SHP77 (cell line): ENCODE measurements around the gene NOCT.
"Not testable (repeated sequence)": the region's sequence is repeated elsewhere in the genome, so short reads cannot be mapped to it uniquely, and the experiment has no call there.

Source experiments
- DNase-seq, 2 experiments: peaks; one replicate each; lab custom pipeline; 2025; lab: John Stamatoyannopoulos, UW

NOCT gene

DNA sequence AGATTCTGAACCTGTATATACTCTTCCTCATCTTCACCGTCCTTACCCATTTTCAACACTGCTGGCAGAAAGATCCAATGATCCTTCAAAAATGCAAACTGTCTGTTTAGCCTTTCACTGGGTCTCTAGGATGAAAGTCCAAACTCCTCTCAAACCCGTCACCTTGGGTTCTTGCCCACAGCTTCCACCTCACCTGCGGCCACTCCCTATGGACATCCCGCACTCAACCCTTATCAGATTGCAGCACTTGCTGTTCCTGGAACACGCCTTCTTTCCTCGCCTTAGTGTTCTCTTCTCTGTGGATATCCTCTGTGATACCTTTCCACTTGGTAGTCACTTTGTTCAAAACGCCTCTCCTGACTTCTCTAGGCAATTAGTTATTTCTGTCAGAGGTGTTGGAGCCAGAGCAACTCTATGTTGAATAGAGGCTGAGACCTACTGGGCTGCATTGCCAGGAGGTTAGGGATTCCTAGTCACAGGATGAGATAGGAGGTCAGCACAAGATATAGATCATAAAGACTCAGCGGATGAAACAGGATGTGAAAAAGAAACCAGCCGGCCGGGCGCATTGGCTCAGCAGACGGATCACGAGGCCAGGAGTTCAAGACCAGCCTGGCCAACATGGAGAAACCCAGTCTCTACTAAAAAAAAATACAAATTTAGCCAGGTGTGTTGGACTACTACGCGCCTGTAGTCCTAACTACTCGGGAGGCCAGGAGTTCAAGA lies 4.2 kb upstream of the NOCT start:
- no peak for DNase-seq

DNA sequence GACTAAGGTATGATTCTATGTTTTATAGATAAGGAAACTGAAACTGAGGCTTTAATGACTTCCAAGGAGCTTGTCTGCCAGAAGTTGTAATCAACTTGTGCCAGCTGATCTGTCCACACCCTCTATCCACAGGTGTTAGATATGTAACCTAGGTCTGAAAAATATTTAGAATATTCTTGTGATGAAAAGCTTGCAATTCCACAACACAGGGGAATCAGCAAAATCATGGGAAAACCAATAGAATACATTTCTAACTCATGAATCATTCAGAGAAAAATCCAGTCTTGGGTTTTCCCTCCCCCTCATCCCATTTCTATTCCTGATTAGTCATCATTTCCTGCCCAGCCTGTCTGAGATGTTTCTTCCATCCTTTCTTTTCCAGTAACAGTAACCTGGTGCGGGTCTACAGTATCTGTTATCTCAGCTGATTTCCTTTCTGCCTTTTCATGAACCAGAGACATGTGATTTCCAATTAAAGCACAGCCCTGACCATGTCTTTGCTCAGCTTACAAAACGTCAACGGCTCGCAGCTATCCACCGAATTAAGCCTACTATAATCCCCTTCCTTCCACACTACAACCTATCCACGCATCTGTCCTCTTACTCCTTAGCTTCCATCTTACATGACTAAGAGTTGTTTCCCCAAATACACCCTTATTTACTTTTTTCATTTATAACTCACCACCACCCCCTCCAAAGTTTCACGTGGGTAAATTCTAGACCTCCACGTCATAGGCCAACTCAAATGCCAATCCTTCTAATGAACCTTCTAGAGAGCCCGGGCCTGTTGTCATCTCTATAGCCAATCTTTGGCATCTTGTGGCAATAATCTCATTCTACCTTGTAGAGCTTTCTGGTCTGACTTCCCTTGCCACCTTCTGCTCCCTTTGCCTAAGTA lies 961 bp upstream of the NOCT start:
- DNase-seq, result no peak

DNA sequence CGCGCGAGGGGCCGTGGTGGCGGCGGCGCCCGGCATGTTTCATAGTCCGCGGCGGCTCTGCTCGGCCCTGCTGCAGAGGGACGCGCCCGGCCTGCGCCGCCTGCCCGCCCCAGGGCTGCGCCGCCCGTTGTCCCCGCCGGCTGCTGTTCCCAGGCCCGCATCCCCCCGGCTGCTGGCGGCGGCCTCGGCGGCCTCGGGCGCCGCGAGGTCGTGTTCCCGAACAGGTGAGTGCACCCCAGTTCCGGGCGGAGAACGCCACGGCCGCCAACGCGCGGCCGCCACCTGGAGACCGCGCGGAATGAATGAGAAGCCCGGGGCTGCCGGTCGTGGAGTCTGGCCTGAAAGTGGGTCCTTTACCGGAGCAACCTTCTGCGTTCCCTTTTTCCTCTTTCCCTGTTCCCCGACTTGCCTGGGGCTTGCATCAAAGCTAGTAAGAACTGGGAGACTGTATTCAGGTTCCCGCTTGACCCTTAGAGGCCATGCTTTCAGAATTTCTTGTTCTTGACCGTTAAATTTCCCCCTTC lies 429 bp downstream of the NOCT start:
- DNase-seq, result no peak

DNA sequence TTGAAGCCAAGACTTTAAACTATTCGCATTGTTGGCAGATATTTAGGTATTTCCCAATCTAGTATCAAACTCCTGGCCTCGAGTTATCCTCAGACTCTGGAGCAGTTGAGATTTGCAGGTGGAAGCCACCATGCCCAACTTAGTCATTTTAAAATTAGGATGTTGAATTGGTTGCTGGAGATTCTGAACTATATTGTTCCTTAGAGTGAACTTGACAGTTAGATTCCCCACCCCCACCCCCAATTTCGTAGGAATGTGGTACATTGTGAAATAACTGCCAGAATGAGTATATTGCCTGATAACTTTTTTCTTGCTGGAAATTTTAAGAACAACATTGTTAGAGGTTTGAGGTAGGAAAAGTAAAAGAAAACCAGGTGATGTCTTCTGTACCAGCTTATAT lies 2.3 kb downstream of the NOCT start:
- DNase-seq, result no peak

DNA sequence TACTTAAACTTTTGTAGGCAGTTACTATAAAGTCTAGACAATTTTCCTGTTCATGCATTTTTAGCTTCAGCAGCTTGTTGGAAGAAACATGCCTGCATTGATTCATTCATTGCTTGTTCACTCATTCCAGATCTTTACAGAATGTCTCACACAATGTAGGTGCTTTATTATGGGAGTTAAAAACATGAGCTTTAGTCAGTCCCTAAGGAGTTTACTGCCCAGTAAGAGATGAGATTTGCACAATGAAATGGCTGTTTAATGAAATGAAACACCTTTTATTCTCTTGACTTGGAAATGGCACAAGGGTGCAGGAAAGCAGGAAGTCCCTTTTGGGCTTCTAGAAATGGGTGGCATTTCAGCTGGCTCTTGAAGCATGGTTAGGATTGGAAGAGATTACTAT lies 2.9 kb downstream of the NOCT start:
- DNase-seq, result no peak

DNA sequence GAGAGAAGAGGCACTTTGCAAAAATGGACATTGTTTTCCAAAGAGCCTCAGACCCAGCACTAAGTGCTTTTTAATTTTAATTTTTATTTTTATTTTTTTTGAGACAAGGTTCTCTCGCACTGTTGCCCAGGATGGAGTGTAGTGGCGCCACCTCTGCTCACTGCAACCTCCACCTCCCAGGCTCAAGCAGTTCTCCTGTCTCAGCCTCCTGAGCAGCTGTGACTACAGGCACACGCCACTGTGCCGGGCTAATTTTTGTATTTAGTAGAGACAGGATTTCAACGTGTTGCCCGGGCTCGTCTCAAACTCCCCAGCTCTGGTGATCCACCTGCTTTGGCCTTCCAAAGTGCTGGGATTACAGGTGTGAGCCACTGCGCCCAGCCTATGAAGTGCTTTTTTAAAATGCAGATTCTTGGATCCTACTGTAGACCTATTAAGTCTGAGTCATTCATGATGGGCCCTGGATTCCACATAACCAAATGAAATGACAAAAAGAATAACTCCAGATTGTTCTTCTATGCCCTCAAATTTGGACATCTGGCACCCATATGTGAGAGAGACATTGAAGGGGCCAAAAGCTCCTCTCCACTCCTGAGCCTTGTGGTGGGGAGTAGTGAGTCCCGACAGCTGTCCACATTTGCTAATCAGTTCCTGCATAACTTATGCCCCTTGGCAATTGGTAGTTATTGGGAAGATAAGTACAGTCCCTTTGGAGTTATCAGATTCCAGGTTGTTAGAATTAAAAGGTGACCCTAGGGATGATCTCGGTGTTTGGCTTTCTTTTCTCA lies 3.6 kb downstream of the NOCT start:
- no peak for DNase-seq

DNA sequence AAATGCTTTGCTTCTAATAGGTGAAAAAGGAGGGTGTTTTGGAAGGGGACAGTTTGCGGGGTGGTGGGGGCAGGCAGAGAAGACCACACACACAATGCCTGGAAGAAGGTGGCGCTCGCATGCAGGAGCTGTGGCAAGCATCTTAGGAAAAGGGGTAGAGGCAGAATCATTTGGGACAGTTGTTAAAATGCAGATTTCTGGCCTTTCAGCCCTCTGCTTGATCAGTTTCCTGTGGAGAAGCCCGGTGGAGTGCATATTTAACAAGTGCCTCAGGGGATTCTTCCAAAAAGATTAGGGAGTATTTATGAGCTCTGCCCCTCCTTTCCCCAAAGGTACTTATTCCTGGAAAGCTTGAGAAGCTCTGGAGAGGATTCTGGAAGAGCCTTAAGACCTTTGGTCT lies 4.8 kb downstream of the NOCT start:
- no peak for DNase-seq

DNA sequence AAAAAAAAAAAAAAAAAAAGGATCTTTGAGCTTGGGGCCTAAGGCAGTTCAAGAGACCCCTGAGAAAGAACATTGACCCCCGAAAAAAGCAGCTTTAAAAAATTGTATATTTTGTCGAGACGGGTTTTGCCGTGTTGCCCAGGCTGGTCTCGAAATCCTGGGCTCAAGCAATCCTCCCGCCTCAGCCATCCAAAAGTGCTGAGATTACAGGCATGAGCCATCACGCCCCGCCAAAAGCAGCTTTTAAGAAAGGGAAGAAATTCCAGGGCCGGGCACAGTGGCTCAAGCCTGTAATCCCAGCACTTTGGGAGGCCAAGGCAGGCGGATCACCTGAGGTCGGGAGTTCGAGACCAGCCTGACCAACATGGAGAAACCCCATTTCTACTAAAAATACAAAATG lies 5.5 kb downstream of the NOCT start:
- not testable (repeated sequence) for DNase-seq

DNA sequence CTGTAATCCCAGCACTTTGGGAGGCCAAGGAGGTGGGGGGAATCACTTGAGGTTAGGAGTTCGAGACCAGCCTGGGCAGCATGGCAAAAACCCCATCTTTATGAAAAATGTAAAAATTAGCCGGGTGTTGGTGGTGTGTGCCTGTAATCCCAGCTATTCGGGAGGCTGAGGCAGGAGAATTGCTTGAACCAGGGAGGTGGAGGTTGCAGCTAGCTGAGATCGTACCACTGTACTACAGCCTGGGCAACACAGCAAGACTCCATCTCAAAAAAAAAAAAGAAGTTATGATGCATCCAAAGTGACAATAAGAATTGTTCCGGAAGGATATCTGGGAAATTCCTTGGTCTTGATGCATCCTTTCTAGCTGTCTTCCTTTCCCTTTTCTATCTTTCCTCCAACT lies 7.3 kb downstream of the NOCT start:
- DNase-seq, result no peak

DNA sequence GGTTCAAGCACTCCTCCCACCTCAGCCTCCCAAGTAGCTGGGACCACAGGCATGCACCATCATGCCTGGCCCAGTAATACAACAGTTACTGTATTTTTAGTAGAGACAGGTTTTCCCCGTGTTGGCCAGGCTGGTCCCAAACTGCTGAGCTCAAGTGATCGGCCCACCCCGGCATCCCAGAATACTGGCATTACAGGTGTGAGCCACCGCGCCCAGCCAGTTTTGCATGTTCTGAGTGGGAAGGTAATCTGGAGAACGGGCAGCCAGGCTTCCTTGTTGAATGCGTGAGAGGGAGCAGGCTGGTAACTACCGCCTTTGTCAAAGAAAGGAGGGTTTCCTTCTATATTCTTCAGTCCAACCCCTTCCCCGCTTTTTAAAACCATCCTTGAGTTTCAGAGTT lies 9.1 kb downstream of the NOCT start:
- DNase-seq, result no peak

DNA sequence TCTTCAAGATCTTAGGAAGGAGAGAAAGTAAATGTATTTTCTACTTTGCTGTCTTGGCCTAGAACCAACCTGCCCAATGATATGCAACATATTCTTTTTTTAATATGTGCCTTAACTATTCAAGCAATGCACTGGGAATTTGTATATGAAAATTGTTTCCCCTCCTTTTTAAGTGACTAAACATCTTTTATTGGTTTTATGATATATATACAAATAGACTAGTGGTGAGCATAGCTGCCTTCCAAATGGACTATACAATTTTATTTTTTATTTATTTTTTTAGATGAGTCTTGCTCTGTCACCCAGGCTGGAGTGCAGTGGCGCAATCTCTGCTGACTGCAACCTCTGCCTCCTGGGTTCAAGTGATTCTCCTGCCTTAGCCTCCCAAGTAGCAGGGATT lies 10.3 kb downstream of the NOCT start:
- DNase-seq, result no peak

DNA sequence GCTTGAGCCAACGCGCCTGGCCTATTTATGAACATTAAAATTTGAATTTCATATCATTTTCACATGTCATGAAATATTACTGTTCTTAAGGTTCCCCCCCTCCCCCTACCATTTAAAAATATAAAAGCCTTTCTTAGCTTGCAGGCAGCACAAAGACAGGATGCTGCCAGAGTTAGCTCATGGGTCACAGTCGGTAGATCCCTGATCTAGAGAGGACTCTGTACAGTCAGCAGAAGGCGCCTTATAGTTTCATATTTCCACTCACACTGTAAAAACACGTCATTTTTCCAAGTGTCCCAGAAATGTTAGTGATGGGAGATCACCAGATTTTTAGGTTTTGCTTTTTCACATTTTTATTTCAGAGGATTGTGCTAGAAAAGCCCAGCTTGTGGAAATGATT lies 12.2 kb downstream of the NOCT start:
- DNase-seq, result no peak

DNA sequence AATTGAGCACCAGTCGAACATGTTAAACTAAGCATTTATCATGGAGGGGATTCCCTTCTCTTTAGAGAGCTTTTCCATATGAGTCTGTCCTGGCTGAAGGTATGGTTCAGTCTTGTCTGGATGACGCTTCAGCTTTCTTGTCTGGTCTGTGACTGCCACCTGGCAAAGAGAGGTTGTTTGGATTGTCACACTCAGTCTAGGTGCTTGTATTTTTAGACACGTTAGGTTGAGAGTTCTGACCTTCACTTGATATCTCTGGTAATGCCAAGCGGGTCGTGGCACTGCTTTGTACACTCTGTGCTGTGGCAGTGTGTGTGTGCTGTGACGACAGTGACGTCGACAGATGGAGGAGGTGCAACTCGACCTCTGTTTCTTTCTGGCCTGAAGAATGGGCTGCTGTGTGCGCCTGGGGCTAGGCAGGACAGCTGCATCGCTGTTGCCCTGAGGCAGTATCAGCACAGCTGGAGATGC lies 12.6 kb downstream of the NOCT start:
- DNase-seq, result peak; percentile 58 to 74

DNA sequence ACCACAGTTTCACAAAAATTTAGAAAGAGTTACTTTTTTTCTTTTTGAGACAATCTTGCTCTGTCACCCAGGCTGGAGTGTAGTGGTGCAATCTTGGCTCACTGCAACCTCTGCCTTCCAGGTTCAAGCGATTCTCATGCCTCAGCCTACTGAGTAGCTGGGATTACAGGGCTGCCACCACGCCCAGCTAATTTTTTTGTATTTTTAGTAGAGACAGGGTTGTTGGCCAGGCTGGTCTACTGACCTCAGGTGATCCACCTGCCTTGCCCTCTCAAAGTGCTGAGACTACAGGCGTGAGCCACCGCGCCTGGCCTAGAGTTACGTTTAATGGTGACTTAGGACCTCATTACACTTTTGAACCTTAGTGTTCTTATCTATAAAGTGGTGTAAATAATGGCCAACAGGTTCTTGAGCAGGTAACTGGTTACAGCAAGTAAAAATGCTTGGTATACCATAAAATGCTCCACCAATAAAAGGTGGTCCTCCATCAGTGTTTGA lies 14.3 kb downstream of the NOCT start:
- not testable (repeated sequence) for DNase-seq

DNA sequence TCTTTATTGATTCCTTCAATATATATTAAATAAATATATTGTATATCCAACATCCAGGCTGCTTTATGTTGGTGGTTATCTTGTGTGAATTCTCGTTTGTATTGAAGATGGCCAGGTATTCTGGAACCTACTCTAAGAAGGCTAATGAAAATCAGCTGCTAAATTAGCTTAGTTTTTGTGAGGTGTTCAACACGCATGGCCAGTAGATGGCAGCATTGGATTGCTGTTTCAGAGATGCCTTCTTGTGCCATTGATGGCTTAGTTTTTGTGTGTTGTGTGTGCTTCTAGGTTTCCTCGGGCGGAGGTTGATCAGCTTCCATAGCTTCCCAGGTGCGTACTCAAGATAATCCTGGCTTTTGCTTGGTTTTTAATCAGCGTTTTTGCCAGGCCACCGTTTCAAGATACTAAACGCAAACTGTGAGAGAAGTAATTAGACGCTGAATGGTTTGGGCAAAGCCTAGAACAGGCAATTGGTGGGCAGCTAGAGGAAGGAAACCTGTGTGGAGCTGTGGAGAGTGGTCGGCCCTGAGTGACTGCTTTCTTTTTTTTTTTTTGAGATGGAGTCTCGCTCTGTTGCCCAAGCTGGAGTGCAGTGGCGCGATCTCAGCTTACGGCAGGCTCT lies 15.1 kb downstream of the NOCT start:
- no peak for DNase-seq

DNA sequence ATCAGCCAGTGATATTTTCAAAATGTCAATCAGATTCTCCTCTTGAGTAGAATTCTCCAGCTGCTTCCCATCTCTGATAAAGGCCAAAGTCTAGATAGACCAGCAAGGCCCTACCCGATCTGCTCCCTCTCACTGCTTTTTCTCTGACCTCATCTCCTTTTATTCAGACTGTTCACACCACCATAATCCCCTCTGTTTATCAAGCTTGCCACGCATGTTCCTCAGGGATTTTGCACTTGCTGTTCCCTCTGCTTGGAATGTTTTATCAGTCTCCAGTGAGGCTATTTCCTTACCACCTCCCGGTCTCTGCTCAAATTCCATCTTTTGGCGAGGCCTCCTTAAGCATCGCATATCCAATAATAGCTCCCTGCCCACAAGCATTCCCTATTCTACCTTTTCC lies 20.1 kb downstream of the NOCT start:
- DNase-seq, result no peak

DNA sequence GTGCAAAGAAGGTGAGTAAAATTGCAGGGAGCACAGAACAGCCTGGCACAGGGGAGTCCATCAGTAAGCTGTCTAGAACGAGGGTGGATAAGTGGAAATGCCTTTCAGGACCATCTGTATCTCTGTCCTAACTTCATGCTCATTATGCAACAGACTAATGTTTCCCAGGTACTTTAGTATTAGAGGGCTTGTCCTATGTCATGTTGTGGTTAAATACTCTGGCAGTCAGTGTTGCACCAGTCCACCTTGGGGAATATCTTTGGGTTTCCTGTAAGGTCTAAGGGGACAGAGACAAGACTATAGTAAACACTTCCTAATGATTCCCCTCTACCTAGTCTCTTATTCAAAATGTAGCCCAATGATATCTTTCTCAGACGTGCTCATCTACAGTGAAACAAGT lies 21.3 kb downstream of the NOCT start:
- DNase-seq, result no peak

DNA sequence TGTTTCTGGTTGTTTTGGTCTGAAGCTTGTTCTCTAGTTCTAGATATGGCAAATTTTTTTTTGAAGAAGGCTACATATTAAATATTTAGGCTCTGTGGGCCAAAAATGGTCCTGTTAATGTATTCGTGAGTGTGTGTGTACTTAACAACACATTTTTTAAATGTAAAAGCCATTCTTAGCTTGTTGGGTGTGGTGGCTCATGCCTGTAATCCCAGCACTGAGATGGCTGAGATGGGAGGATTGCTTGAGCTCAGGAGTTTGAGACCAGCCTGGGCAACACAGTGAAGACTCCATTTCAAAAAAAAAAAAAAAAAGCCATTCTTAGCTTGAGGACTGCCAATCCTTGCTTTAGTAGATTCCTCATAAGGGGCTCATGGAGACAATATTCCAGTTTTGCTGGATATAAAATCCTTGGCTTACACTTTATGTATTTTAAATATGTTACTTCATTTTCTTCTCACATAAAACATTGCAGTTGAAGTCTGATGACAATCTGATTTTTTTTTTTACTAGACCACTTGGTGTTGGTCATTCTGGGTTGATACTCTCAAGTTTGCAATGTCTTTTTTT lies 23.4 kb downstream of the NOCT start:
- DNase-seq, result no peak

DNA sequence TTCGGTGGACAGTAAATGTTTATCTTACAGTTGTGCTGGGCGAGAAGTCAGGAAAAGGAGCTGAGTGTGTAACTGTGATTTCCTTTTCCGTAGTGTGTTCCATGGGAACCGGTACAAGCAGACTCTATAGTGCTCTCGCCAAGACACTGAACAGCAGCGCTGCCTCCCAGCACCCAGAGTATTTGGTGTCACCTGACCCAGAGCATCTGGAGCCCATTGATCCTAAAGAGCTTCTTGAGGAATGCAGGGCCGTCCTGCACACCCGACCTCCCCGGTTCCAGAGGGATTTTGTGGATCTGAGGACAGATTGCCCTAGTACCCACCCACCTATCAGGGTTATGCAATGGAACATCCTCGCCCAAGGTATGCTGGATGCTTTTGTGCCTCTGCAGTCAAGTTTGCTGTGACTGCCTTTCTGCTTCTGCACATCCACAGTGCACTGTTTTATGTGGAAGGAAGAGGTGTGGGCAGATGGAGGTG lies 27.4 kb downstream of the NOCT start:
- DNase-seq, result no peak

DNA sequence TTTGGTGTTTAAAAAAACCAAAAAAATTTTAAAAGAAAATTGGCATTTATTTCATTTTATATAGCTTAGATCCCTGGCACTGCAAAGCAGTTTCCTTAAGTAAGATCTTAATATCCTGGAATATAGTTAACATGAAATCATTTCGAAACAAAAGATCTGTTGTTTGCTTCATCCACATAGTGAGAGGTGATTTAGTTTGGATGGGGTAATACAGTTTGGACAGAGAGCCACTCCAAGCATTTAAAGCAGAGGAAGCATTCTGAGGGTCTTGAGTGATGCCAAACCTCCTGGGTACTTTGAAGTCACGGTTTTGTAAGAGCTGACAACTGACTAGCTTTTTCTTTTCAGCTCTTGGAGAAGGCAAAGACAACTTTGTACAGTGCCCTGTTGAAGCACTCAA lies 28.7 kb downstream of the NOCT start:
- no peak for DNase-seq

DNA sequence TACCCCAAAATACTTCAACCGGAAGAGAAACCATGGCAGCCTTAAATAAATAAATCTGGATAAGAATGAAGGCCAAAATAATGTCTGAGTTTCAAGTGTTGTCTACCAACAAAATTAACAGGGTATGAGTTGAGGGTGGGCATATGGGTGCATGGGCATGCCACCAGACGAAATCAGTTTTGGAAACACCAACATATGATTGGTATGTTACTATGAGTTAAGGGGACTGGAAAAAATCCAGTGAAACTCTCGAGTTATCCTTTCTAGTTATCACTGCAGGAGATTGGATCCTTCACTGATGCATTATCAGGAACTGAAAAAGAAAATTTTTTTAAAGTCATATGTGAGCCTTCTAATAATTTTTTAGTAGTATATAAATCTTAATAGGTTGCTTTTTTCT lies 32.4 kb downstream of the NOCT start:
- no peak for DNase-seq
